Activated CD4-positive, alpha-beta T cell treated with anti-CD3 and anti-CD28 coated beads, Interleukin-2, amount 50 U/mL, for 4 hours (primary cell): ENCODE measurements around the gene TNS1.

Experiments used
- DNase-seq, 2 experiments: peaks; one replicate each; pipeline ENCODE4 v3.0.0-alpha.2; 2020

The TNS1 gene

GRCh38 chr2:217928324-217929181 is 74.2 kb downstream of the TNS1 start:
- no peak for DNase-seq

GRCh38 chr2:217927601-217928323 is 75.0 kb downstream of the TNS1 start:
- DNase-seq = no peak

- DNase-seq = no peak
Measured at GRCh38 chr2:217926801-217927200, 76.0 kb downstream of the TNS1 start.

GRCh38 chr2:217924346-217924901 is 78.4 kb downstream of the TNS1 start:
- no peak for DNase-seq

- DNase-seq = no peak
Measured at GRCh38 chr2:217923007-217923686, 79.6 kb downstream of the TNS1 start.

GRCh38 chr2:217922101-217923006 is 80.4 kb downstream of the TNS1 start:
- no peak for DNase-seq

GRCh38 chr2:217920879-217921603 is 81.8 kb downstream of the TNS1 start:
- DNase-seq = no peak

- DNase-seq = no peak
Measured at GRCh38 chr2:217919781-217920351, 82.9 kb downstream of the TNS1 start.

GRCh38 chr2:217919204-217919603 is 83.6 kb downstream of the TNS1 start:
- no peak for DNase-seq

- no peak for DNase-seq
Measured at GRCh38 chr2:217918308-217919024, 84.3 kb downstream of the TNS1 start.

GRCh38 chr2:217916504-217917254 is 86.1 kb downstream of the TNS1 start:
- no peak for DNase-seq

- DNase-seq = no peak
Measured at GRCh38 chr2:217915706-217916105, 87.1 kb downstream of the TNS1 start.

- DNase-seq = no peak
Measured at GRCh38 chr2:217914878-217915277, 87.9 kb downstream of the TNS1 start.

GRCh38 chr2:217914078-217914477 is 88.7 kb downstream of the TNS1 start:
- no peak for DNase-seq

GRCh38 chr2:217913436-217913835 is 89.4 kb downstream of the TNS1 start:
- DNase-seq = no peak

GRCh38 chr2:217912098-217913024 is 90.4 kb downstream of the TNS1 start:
- DNase-seq = no peak

- DNase-seq = no peak
Measured at GRCh38 chr2:217911283-217912097, 91.3 kb downstream of the TNS1 start.

- no peak for DNase-seq
Measured at GRCh38 chr2:217910875-217911212, 92.0 kb downstream of the TNS1 start.
